ENCODE results near the gene GPATCH8.
"Not testable (repeated sequence)": the region's sequence is repeated elsewhere in the genome, so short reads cannot be mapped to it uniquely, and the experiment has no call there.

- TF ChIP-seq POLR2A (IDR thresholded peaks at IDR 0.05); CTCF (IDR thresholded peaks at IDR 0.05 in 8 of 11, conservative IDR thresholded peaks at IDR 0.05 in 3 of 11): not testable (repeated sequence)
Measured at GRCh38 chr17:44394112-44394511, 109.1 kb downstream of the GPATCH8 start.
